Epithelial cell of esophagus (primary cell): Measurements from ENCODE around the gene KIF16B.

Experiments used
- DNase-seq: peaks from one replicate; pipeline ENCODE4 v3.0.0; 2010; ENCODE audit warnings: low read depth
- H3K4me3 ChIP-seq: 2 replicates; pipeline ENCODE4 v1.5.1; 2011; ENCODE audit warnings: mild to moderate bottlenecking, low read length, control low read depth
- CTCF ChIP-seq: IDR thresholded peaks from 2 replicates; pipeline ENCODE4 v1.5.1; 2011; ENCODE audit warnings: low read depth, mild to moderate bottlenecking, low read length, control low read depth, inconsistent platforms; ENCODE audit not compliant: insufficient read depth; ENCODE audit errors: missing control alignments

KIF16B gene

DNA sequence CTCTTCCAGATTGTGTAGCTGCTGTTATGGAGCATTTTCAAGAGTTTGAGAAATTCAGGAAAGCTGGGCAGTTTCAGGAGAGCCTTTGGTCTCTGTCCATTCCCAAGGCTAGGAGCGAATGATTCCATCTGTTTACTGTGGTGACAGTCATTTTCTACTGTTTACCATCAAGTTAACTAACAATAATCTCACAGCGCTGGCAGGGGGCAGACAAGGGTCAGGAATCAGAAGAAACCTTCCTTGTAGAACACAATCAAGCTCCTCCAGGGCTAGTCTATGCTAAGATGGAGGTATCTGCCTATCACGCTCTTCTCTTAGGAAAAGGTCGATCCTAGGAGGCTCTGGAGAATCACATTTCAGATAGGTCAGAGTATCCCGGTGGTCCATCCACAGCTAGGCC, 293.9 kb downstream of the KIF16B start:
- TF ChIP-seq CTCF = no peak
- no peak for DNase-seq
- H3K4me3 ChIP-seq = no peak overlapping the region

GRCh38 chr20:16273812-16274555, 299.3 kb downstream of the KIF16B start:
- no peak for TF ChIP-seq CTCF
- H3K4me3 ChIP-seq = no peak overlapping the region

GRCh38 chr20:16272780-16273360, 300.4 kb downstream of the KIF16B start:
- no peak for TF ChIP-seq CTCF
- DNase-seq = no peak
- H3K4me3 ChIP-seq = no peak overlapping the region

More at GRCh38 chr20:16273812-16274555, 299.3 kb downstream of the KIF16B start:
- DNase-seq = no peak

DNA sequence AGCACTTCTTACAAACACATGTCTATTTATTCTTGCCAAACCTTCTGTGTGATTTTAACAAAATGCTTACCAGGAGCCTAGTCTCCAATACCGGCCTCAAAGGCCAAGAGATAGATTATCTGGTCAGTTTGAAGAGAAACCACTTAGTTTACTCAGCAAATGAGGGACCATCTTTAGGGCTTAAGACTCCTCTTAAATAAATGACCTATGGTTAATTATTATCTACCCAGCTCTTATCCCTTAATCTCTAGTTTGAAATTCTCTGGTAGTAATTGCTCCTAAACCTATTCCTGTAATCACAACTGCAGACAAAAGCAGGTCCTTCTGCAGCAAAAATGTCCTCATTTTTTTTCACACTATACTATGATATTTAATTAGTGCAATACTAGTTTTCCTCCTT, 301.8 kb downstream of the KIF16B start:
- DNase-seq = no peak
- no peak overlapping the region for H3K4me3 ChIP-seq
- no peak for TF ChIP-seq CTCF

DNA sequence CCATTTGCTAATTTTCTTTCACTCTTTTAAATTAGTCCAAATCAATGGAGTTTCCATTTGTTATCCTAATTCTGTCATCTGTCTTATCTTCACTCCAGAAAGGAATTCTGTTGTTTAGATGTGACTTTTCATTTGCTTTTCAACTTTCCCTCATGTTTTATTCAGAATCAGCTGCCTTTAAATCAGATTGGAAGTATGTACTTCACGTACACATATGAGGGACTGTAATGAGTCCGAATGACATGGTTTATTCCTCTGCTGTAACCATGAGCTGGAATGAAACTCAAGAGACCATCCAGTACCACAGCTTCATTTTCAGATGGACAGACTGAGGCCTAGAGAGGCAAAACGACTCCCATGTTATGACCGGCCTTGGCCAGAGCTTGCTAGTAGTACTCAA, 302.3 kb downstream of the KIF16B start:
- DNase-seq = no peak
- no peak overlapping the region for H3K4me3 ChIP-seq
- TF ChIP-seq CTCF = no peak

- no peak for DNase-seq
- TF ChIP-seq CTCF = no peak
- H3K4me3 ChIP-seq = no peak overlapping the region
Measured at GRCh38 chr20:16270314-16270931, 302.8 kb downstream of the KIF16B start.
